K562 (cell line): ENCODE measurements around the gene NDUFAF4. TPM values are rescaled to one million over a fixed set of nuclear protein-coding genes. Genes with fewer than 3 reads are reported as not detected.

Source experiments
- ELF2 ChIP-seq: fragments of 250-450 bp; sonication (Bioruptor Pico); IDR thresholded peaks from 2 replicates; pipeline ENCODE4 v1.5.0; 2021; ENCODE audit warnings: mild to moderate bottlenecking
- ETV1 ChIP-seq: fragments of 450-650 bp; conservative IDR thresholded peaks from 2 replicates; pipeline ENCODE4 v1.6.1; 2016; ENCODE audit warnings: missing genetic modification characterization, control low read depth, low read depth, missing compliant biosample characterization
- FOS ChIP-seq: IDR thresholded peaks from 3 replicates; pipeline ENCODE4 v1.6.1; 2011; ENCODE audit not compliant: insufficient read length; ENCODE audit errors: extremely low read depth
- MEIS2 ChIP-seq: fragments of 450-650 bp; IDR thresholded peaks from 2 replicates; pipeline ENCODE4 v1.6.1; 2014; ENCODE audit warnings: mild to moderate bottlenecking; ENCODE audit not compliant: partially characterized antibody
- MXD1 ChIP-seq: fragments of 250-450 bp; sonication (Bioruptor Pico); IDR thresholded peaks from 2 replicates; pipeline ENCODE4 v1.8.0; 2021; ENCODE audit warnings: borderline replicate concordance, mild to moderate bottlenecking, moderate library complexity; ENCODE audit not compliant: poor library complexity, severe bottlenecking
- MXI1 ChIP-seq: IDR thresholded peaks from 2 replicates; pipeline ENCODE4 v1.6.1; 2011; ENCODE audit warnings: low read depth, mild to moderate bottlenecking, improper control_type of control experiment, low read length
- MYC ChIP-seq, 2 experiments: fragments of 250-450 bp in 1 of 2; sonication (Bioruptor Pico) in 1 of 2; IDR thresholded peaks; 2 replicates each; pipeline versions ENCODE4 v1.5.1 to v1.6.1; 2012 to 2021; ENCODE audit warnings: low read depth in 2 of 2, borderline replicate concordance in 1 of 2, improper control_type of control experiment in 1 of 2, low read length in 1 of 2, mild to moderate bottlenecking in 1 of 2, moderate library complexity in 1 of 2
- NEUROD1 ChIP-seq: fragments of 150-350 bp; IDR thresholded peaks from 2 replicates; pipeline ENCODE4 v1.6.1; 2014; ENCODE audit warnings: borderline replicate concordance, low read length, low read depth; ENCODE audit not compliant: partially characterized antibody
- NFRKB ChIP-seq: fragments of 450-650 bp; IDR thresholded peaks from 2 replicates; pipeline ENCODE4 v1.6.1; 2016; ENCODE audit warnings: low read depth
- RCOR1 ChIP-seq, 2 experiments: IDR thresholded peaks; 2 replicates each; pipeline ENCODE4 v1.6.1; 2012; ENCODE audit warnings: low read depth in 2 of 2, low read length in 2 of 2, borderline replicate concordance in 1 of 2, improper control_type of control experiment in 1 of 2
- SIN3B ChIP-seq: fragments of 450-650 bp; IDR thresholded peaks from 2 replicates; pipeline ENCODE4 v1.6.1; 2017; ENCODE audit warnings: low read depth, mild to moderate bottlenecking, moderate library complexity
- TBP ChIP-seq: optimal IDR thresholded peaks from 2 replicates; pipeline ENCODE3; 2011; ENCODE audit warnings: low read depth, low read length, improper control_type of control experiment
- TFAM ChIP-seq: fragments of 250-450 bp; sonication (Bioruptor Pico); conservative IDR thresholded peaks from 2 replicates; pipeline ENCODE4 v1.5.0; 2021; ENCODE audit warnings: mild to moderate bottlenecking, moderate library complexity
- ZNF197 ChIP-seq: fragments of 200-800 bp; sonication (Bioruptor generic); IDR thresholded peaks from 2 replicates; pipeline ENCODE4 v1.6.1; 2016; ENCODE audit warnings: low read depth, missing genetic modification characterization, missing compliant biosample characterization
- ZNF639 ChIP-seq, 2 experiments: fragments of 200-800 bp in 1 of 2; sonication (Bioruptor generic) in 1 of 2; sonication (generic) in 1 of 2; formaldehyde crosslinking in 1 of 2; IDR thresholded peaks in 1 of 2; conservative IDR thresholded peaks in 1 of 2; 2 replicates each; pipeline versions ENCODE4 v1.5.0 to v1.6.1; 2016 to 2020; ENCODE audit warnings: missing compliant biosample characterization in 1 of 2, missing genetic modification characterization in 1 of 2, missing genetic modification reagents in 1 of 2
- polyA plus RNA-seq, 8 experiments: library from polyadenylated mRNA; depleted of rRNA in 4 of 8; stranded (reverse) in 5 of 8; unstranded in 3 of 8; fragments of >200 nt; fragmentation: Nextera tagmentation in 2 of 8; fragmentation: Illumina TruSeq in 1 of 8; extraction: Ambion mirVana in 2 of 8; extraction: Trizol in 1 of 8; gene quantifications; 2 replicates each; pipeline versions ENCODE4 v1.2.1 to v1.2.3, GENCODE V29; 2011 to 2014; ENCODE audit warnings: inconsistent platforms in 1 of 8, missing spikeins in 1 of 8
- total RNA-seq, 7 experiments: library from RNA; depleted of rRNA in 6 of 7; stranded (reverse); fragments of >200 nt in 6 of 7; fragmentation: Illumina TruSeq in 2 of 7; extraction: Trizol in 2 of 7; gene quantifications; 2 replicates each; pipeline versions ENCODE4 v1.2.1 to v1.2.3, GENCODE V29; 2011 to 2021; ENCODE audit warnings: low replicate concordance in 1 of 7
- TF ChIP-seq, protein P1 (sequence below): fragments of 250-450 bp; sonication (Bioruptor Pico); IDR thresholded peaks from 2 replicates; pipeline ENCODE4 v1.4.0; 2020

The NDUFAF4 gene
- total and polyA plus RNA-seq, 9 of the 15 experiments (the other 6 are each of a cell fraction or from before 2014, with no cell fraction given) = 45.0 to 418 (median 136) TPM

DNA sequence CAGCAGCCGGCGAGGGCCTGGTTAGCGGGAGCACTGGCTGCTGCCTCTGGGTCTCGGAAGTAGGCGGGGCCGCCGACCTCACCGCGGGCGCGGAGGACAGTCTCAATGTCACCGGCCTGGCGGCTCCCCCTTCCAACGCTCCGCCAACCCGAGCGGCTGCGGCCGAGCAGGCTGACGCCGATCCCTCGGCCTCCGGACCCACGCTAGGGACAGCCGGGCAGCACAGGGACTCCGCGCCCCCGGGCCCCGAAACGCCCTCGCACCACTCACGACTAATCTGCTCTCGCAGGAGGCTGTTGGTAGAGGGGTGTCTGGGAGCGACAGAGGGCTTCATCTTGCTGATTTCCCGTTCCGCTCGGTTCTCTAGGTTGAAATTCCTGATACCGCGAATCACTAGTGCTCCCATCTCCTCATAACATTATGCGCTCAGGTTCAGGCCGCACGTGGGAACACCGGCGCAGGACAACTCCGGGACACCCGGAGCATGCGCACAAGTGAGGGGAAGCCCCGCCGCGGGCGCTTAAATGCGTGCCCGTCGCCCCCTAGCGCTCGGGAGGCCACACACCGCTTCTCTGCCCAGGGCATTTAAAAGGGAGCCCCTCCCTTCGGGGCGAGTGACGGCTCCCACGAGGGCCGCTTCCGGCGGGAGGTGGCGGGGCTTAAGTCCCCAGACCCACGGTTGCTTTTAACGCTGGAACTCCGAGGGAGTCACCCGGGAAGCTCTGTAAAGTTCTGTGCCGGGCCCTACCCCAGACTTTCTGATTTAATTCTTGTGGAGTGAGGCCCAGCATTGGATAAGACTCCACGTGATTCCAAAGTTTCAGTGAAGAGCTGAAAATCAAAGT is at the start of gene NDUFAF4 (continued):
- TF ChIP-seq FOS (no peak), ZNF197 (CRISPR knock-in tag) (no peak), RCOR1 (IDR thresholded peaks at IDR 0.05; ENCODE audit: borderline replicate concordance in 1 of 2, low read depth in 2 of 2, low read length in 2 of 2) (peak in 1 of 2 experiments; percentile 21; a peak in 1 of 4 replicates), ETV1 (tag) (peak; percentile 88), ELF2 (CRISPR knock-in tag) (peak; percentile 60; the same call in 1 of the 2 replicates), MEIS2 (peak; percentile 77), MXI1 (peak; percentile 89), SIN3B (0 out of 2 replicates have a peak, but pooled peaks have one; percentile 41), TFAM (CRISPR knock-in tag) (no peak), NEUROD1 (no peak), NFRKB (peak; percentile 33; the same call in 1 of the 2 replicates), ZNF639 (CRISPR knock-in tag; conservative IDR thresholded peaks at IDR 0.05 in 1 of 2, IDR thresholded peaks at IDR 0.05 in 1 of 2) (0 out of 4 replicates have a peak, but pooled peaks of 1 of the 2 experiments have one; percentile 30), TBP (peak; percentile 91), MXD1 (CRISPR knock-in tag) (peak; percentile 83), MYC (IDR thresholded peaks at IDR 0.05; ENCODE audit: low read depth, low read length) (peak; percentile 91), MYC (CRISPR knock-in tag; IDR thresholded peaks at IDR 0.05; ENCODE audit: borderline replicate concordance, low read depth) (peak; percentile 92)
- TF ChIP-seq, protein P1, sequence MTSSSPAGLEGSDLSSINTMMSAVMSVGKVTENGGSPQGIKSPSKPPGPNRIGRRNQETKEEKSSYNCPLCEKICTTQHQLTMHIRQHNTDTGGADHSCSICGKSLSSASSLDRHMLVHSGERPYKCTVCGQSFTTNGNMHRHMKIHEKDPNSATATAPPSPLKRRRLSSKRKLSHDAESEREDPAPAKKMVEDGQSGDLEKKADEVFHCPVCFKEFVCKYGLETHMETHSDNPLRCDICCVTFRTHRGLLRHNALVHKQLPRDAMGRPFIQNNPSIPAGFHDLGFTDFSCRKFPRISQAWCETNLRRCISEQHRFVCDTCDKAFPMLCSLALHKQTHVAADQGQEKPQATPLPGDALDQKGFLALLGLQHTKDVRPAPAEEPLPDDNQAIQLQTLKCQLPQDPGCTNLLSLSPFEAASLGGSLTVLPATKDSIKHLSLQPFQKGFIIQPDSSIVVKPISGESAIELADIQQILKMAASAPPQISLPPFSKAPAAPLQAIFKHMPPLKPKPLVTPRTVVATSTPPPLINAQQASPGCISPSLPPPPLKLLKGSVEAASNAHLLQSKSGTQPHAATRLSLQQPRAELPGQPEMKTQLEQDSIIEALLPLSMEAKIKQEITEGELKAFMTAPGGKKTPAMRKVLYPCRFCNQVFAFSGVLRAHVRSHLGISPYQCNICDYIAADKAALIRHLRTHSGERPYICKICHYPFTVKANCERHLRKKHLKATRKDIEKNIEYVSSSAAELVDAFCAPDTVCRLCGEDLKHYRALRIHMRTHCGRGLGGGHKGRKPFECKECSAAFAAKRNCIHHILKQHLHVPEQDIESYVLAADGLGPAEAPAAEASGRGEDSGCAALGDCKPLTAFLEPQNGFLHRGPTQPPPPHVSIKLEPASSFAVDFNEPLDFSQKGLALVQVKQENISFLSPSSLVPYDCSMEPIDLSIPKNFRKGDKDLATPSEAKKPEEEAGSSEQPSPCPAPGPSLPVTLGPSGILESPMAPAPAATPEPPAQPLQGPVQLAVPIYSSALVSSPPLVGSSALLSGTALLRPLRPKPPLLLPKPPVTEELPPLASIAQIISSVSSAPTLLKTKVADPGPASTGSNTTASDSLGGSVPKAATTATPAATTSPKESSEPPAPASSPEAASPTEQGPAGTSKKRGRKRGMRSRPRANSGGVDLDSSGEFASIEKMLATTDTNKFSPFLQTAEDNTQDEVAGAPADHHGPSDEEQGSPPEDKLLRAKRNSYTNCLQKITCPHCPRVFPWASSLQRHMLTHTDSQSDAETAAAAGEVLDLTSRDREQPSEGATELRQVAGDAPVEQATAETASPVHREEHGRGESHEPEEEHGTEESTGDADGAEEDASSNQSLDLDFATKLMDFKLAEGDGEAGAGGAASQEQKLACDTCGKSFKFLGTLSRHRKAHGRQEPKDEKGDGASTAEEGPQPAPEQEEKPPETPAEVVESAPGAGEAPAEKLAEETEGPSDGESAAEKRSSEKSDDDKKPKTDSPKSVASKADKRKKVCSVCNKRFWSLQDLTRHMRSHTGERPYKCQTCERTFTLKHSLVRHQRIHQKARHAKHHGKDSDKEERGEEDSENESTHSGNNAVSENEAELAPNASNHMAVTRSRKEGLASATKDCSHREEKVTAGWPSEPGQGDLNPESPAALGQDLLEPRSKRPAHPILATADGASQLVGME = 0 out of 2 replicates have a peak, but pooled peaks have one; percentile 13
